Measurements from ENCODE around the gene OTP.

GRCh38 chr5:77658662-77659061 is 20.1 kb upstream of the OTP start:
- TF ChIP-seq CTCF (IDR thresholded peaks at IDR 0.05; ENCODE audit: poor library complexity) (no peak), EZH2phosphoT487 (IDR thresholded peaks at IDR 0.05; ENCODE audit: low read depth, severe bottlenecking, unreplicated experiment) (no peak)

Measured in hepatocyte (in vitro differentiated cells).